Measurements from ENCODE around the gene RABGAP1L.

DNA sequence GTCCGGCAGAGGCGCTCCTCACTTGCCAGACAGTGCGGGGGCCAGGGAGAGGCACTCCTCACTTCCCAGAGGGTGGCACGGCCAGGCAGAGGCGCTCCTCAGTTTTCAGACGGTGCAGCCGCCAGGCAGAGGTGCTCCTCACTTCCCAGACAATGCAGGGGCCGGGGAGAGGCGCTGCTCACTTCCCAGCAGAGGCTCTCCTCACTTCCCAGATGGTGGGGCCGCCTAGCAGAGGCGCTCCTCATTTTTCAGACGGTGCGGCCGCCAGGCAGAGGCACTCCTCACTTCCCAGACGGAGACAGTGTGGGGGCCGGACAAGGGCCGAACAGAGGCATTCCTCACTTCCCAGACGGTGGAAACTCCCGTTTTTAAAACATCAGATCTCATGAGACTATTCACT, 602.0 kb downstream of the RABGAP1L start:
- TF ChIP-seq CTCF (IDR thresholded peaks at IDR 0.05), result no peak
- TF ChIP-seq POLR2A (IDR thresholded peaks at IDR 0.05), result no peak

Data from body of pancreas (tissue), 4 donors.